HEK293 (cell line): Measurements from ENCODE around the gene LEFTY1.
A peak's percentile ranks its signal among the peaks of the same experiment; 100 is the strongest.

Experiments used
- CTCF ChIA-PET: fragments of 350-600 bp; formaldehyde crosslinking; extraction: SDS; loops from one replicate; lab custom pipeline; 2021; ENCODE audit warnings: antibody characterized with exemption; lab: Yijun Ruan, JAX
- POLR2A ChIA-PET: fragments of 300-600 bp; formaldehyde crosslinking; extraction: SDS; loops from one replicate; lab custom pipeline; 2020; ENCODE audit warnings: antibody characterized with exemption, inconsistent platforms; lab: Yijun Ruan, JAX
- H3K27ac ChIP-seq: fragments of 200-500 bp; sonication (Bioruptor generic); 2 replicates; pipeline ENCODE4 v1.5.1; 2014; ENCODE audit warnings: low read depth, low read length, control low read depth, inconsistent platforms; ENCODE audit errors: extremely low read depth
- H3K36me3 ChIP-seq, 2 experiments: fragments of 200-500 bp in 1 of 2; sonication (Bioruptor generic) in 1 of 2; 1 replicate in 1 of 2; 2 replicates in 1 of 2; pipeline ENCODE4 v1.5.1; 2014 to 2017; ENCODE audit warnings: inconsistent platforms in 2 of 2, low read length in 2 of 2; ENCODE audit not compliant: control insufficient read depth in 2 of 2, insufficient read depth in 1 of 2
- H3K4me1 ChIP-seq: fragments of 200-500 bp; sonication (Bioruptor generic); 2 replicates; pipeline ENCODE4 v1.5.1; 2014; ENCODE audit warnings: mild to moderate bottlenecking, low read length, inconsistent platforms; ENCODE audit not compliant: control insufficient read depth, insufficient read depth
- H3K4me3 ChIP-seq: 2 replicates; pipeline ENCODE4 v1.5.1; 2011; ENCODE audit warnings: low read depth, mild to moderate bottlenecking, control low read depth, low read length, moderate library complexity
- H3K9me3 ChIP-seq: fragments of 200-500 bp; sonication (Bioruptor generic); 2 replicates; pipeline ENCODE4 v1.5.1; 2014; ENCODE audit warnings: low read depth, low read length, inconsistent platforms; ENCODE audit not compliant: control insufficient read depth, insufficient read depth
- FEZF1 ChIP-seq: fragments of 450-650 bp; formaldehyde crosslinking; IDR thresholded peaks from 2 replicates; pipeline ENCODE4 v1.5.1; 2016; ENCODE audit warnings: missing biosample characterization, missing genetic modification characterization
- GLIS1 ChIP-seq: fragments of 450-650 bp; formaldehyde crosslinking; IDR thresholded peaks from 2 replicates; pipeline ENCODE4 v1.5.1; 2016; ENCODE audit warnings: missing biosample characterization, missing genetic modification characterization
- WT1 ChIP-seq: fragments of 450-650 bp; formaldehyde crosslinking; IDR thresholded peaks from 2 replicates; pipeline ENCODE4 v1.5.1; 2016; ENCODE audit warnings: missing biosample characterization, missing genetic modification characterization
- YY1 ChIP-seq: fragments of 450-650 bp; formaldehyde crosslinking; IDR thresholded peaks from 2 replicates; pipeline ENCODE4 v1.5.1; 2018; ENCODE audit warnings: missing biosample characterization, missing genetic modification characterization
- ZBTB1 ChIP-seq: fragments of 450-650 bp; formaldehyde crosslinking; IDR thresholded peaks from 2 replicates; pipeline ENCODE4 v1.5.1; 2016; ENCODE audit warnings: missing biosample characterization, missing genetic modification characterization
- ZNF184 ChIP-seq: fragments of 450-650 bp; IDR thresholded peaks from 2 replicates; pipeline ENCODE4 v1.5.1; 2018; ENCODE audit warnings: missing biosample characterization, mild to moderate bottlenecking, missing genetic modification characterization
- ZNF266 ChIP-seq: fragments of 450-650 bp; formaldehyde crosslinking; IDR thresholded peaks from 2 replicates; pipeline ENCODE4 v1.5.1; 2016; ENCODE audit warnings: missing biosample characterization, missing genetic modification characterization, low read depth
- ZNF423 ChIP-seq: fragments of 450-650 bp; formaldehyde crosslinking; IDR thresholded peaks from 2 replicates; pipeline ENCODE4 v1.5.1; 2016; ENCODE audit warnings: missing biosample characterization, missing genetic modification characterization
- ZNF48 ChIP-seq: fragments of 450-650 bp; formaldehyde crosslinking; IDR thresholded peaks from 2 replicates; pipeline ENCODE4 v1.5.1; 2016; ENCODE audit warnings: missing biosample characterization, missing genetic modification characterization
- ZNF510 ChIP-seq: fragments of 450-650 bp; formaldehyde crosslinking; IDR thresholded peaks from 2 replicates; pipeline ENCODE4 v1.5.1; 2018; ENCODE audit warnings: mild to moderate bottlenecking, missing genetic modification characterization, missing biosample characterization; ENCODE audit not compliant: insufficient replicate concordance
- ZNF521 ChIP-seq: fragments of 450-650 bp; formaldehyde crosslinking; IDR thresholded peaks from 2 replicates; pipeline ENCODE4 v1.5.1; 2017; ENCODE audit warnings: missing biosample characterization, mild to moderate bottlenecking, missing genetic modification characterization
- ZNF629 ChIP-seq: fragments of 450-650 bp; formaldehyde crosslinking; IDR thresholded peaks from 2 replicates; pipeline ENCODE4 v1.5.1; 2017; ENCODE audit warnings: missing biosample characterization, missing genetic modification characterization
- ZNF660 ChIP-seq: fragments of 450-650 bp; IDR thresholded peaks from 2 replicates; pipeline ENCODE4 v1.5.1; 2018; ENCODE audit warnings: missing biosample characterization, mild to moderate bottlenecking, missing genetic modification characterization
- ZNF777 ChIP-seq: fragments of 450-650 bp; formaldehyde crosslinking; IDR thresholded peaks from 2 replicates; pipeline ENCODE4 v1.5.1; 2017; ENCODE audit warnings: missing biosample characterization, missing genetic modification characterization, borderline replicate concordance
- TF ChIP-seq, protein P1 (sequence below): fragments of 450-650 bp; formaldehyde crosslinking; IDR thresholded peaks from 2 replicates; pipeline ENCODE4 v1.5.1; 2016; ENCODE audit warnings: missing biosample characterization, missing genetic modification characterization
- TF ChIP-seq, protein P2 (sequence below): fragments of 450-650 bp; formaldehyde crosslinking; optimal IDR thresholded peaks from 2 replicates; pipeline ENCODE3; 2016; ENCODE audit warnings: missing biosample characterization, mild to moderate bottlenecking, missing genetic modification characterization
- TF ChIP-seq, protein P3 (sequence below): fragments of 450-650 bp; formaldehyde crosslinking; IDR thresholded peaks from 2 replicates; pipeline ENCODE4 v1.5.1; 2017; ENCODE audit warnings: missing biosample characterization, missing genetic modification characterization
- TF ChIP-seq, protein P4 (sequence below): fragments of 450-650 bp; formaldehyde crosslinking; IDR thresholded peaks from 2 replicates; pipeline ENCODE4 v1.5.1; 2016; ENCODE audit warnings: missing biosample characterization, missing genetic modification characterization
- TF ChIP-seq, protein P5 (sequence below): fragments of 450-650 bp; formaldehyde crosslinking; IDR thresholded peaks from 2 replicates; pipeline ENCODE4 v1.5.1; 2016; ENCODE audit warnings: missing biosample characterization, missing genetic modification characterization
- TF ChIP-seq, protein P6 (sequence below): fragments of 450-650 bp; formaldehyde crosslinking; IDR thresholded peaks from 2 replicates; pipeline ENCODE4 v1.5.1; 2017; ENCODE audit warnings: missing biosample characterization, missing genetic modification characterization

LEFTY1 gene

DNA sequence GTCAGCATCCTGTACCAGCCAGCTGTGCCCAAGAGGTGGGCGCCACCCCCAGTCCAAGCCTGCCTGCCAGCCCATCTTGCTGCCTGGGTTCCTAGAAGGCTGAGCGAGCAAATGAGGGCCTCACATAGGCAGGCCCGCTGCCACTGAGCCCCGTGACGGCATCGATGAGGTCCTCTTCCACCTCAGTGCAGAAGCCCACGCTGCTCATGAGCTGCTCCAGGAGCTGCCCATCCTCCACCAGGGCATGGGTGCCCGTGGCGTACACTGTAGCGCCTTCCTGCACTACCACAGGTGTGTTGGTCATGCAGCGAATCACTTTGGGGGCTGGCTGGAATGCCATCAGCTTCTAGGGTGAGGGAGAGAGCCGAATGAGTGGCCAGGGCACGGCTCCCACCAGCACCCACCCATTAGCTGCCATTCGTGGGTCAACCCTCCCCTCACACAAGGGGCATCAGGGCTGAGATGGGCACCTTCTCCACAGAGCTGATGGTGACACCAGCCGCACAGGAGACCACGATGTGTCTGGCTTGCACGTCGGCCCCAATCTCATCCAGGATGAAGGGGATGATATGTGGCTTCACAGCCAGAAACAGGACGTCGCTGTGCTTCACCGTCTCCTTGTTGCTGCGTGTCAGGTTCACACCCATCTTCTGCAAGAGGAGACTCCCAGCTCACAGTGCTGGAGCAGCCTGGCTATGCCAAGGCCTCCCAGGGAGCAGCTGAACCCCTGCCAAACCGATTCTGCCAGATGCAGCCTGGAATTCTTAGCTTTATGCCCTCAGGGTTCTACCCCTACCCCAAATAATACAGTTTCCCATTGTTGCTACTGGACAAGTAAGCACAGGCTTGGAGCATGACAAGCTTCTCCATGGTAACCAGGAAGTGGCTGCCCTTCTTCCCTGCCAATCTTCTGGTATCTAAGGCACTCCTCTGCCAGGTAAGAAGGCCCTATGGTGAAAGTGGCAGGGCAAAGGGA is 33.1 kb upstream of the LEFTY1 start:
- TF ChIP-seq ZNF629 (tag by site-specific recombination) (no peak), GLIS1 (tag by site-specific recombination) (peak; percentile 44), ZNF510 (tag by site-specific recombination) (no peak)
- TF ChIP-seq, protein P1, sequence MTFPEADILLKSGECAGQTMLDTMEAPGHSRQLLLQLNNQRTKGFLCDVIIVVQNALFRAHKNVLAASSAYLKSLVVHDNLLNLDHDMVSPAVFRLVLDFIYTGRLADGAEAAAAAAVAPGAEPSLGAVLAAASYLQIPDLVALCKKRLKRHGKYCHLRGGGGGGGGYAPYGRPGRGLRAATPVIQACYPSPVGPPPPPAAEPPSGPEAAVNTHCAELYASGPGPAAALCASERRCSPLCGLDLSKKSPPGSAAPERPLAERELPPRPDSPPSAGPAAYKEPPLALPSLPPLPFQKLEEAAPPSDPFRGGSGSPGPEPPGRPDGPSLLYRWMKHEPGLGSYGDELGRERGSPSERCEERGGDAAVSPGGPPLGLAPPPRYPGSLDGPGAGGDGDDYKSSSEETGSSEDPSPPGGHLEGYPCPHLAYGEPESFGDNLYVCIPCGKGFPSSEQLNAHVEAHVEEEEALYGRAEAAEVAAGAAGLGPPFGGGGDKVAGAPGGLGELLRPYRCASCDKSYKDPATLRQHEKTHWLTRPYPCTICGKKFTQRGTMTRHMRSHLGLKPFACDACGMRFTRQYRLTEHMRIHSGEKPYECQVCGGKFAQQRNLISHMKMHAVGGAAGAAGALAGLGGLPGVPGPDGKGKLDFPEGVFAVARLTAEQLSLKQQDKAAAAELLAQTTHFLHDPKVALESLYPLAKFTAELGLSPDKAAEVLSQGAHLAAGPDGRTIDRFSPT, result peak; percentile 61; the same call in 1 of the 2 replicates
- TF ChIP-seq, protein P2, sequence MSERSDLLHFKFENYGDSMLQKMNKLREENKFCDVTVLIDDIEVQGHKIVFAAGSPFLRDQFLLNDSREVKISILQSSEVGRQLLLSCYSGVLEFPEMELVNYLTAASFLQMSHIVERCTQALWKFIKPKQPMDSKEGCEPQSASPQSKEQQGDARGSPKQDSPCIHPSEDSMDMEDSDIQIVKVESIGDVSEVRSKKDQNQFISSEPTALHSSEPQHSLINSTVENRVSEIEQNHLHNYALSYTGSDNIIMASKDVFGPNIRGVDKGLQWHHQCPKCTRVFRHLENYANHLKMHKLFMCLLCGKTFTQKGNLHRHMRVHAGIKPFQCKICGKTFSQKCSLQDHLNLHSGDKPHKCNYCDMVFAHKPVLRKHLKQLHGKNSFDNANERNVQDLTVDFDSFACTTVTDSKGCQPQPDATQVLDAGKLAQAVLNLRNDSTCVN (tag by site-specific recombination), result peak; percentile 2
- ChIA-PET POLR2A (interaction anchor here (0.8 to 2.1 kb wide), 4 partner anchors 19 to 77 kb away, joined by 3 to 13 read pairs (median 6); partner anchors contain the start of genes LEFTY2, SDE2 and TMEM63A), CTCF (interaction anchor here (0.6 to 1.8 kb wide), 5 partner anchors 8 to 447 kb away, joined by 3 to 8 read pairs (median 4); no protein-coding TSS in a partner anchor)
- no peaks in the 10 kb centered on the region for H3K9me3 ChIP-seq
- H3K4me3 ChIP-seq, result no peak overlapping the region
- H3K36me3 ChIP-seq, result peaks cover 30 to 58% of the 10 kb centered on the region in 2 experiments
- peaks cover 11% of the 10 kb centered on the region; the same call in 1 of the 2 replicates for H3K4me1 ChIP-seq
- no peak overlapping the region for H3K27ac ChIP-seq

DNA sequence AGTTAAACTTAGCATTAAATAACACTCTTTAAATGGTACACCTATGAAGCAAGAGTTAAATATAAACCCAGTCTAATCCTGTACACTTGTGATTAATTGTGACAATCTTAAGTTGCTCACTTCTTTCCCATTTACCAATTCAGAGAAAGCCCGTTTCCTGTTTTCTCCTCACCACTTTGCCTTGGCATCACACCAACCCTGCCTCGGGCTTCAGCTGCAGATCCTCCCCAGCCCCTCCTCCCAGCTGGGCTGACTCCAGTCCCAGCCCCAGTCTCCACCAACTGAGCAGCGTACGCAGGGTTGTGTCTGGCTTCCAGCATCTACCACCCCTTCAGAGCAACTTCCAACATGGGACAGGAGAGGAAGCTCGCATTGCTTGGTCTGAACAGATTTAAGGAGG is 31.0 kb upstream of the LEFTY1 start:
- peaks cover 30 to 71% of the 10 kb centered on the region in 2 experiments for H3K36me3 ChIP-seq
- H3K27ac ChIP-seq, result 0 out of 2 replicates have a peak overlapping the region, but pooled peaks have one; percentile 20
- ChIA-PET CTCF (interaction anchor here (1.0 to 1.6 kb wide), 4 partner anchors 8 to 445 kb away, joined by 3 to 10 read pairs (median 5); no protein-coding TSS in a partner anchor), POLR2A (interaction anchor here (0.8 to 1.4 kb wide), 2 partner anchors 12 to 37 kb away, joined by 3 to 4 read pairs; partner anchors contain the start of gene TMEM63A)
- no peaks in the 10 kb centered on the region for H3K9me3 ChIP-seq
- H3K4me3 ChIP-seq, result no peak overlapping the region
- peaks cover 11% of the 10 kb centered on the region; the same call in 1 of the 2 replicates for H3K4me1 ChIP-seq
- no peak for TF ChIP-seq ZNF423 (tag by site-specific recombination)
- TF ChIP-seq, protein P3, sequence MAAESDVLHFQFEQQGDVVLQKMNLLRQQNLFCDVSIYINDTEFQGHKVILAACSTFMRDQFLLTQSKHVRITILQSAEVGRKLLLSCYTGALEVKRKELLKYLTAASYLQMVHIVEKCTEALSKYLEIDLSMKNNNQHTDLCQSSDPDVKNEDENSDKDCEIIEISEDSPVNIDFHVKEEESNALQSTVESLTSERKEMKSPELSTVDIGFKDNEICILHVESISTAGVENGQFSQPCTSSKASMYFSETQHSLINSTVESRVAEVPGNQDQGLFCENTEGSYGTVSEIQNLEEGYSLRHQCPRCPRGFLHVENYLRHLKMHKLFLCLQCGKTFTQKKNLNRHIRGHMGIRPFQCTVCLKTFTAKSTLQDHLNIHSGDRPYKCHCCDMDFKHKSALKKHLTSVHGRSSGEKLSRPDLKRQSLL (tag by site-specific recombination), result no peak
- TF ChIP-seq, protein P4, sequence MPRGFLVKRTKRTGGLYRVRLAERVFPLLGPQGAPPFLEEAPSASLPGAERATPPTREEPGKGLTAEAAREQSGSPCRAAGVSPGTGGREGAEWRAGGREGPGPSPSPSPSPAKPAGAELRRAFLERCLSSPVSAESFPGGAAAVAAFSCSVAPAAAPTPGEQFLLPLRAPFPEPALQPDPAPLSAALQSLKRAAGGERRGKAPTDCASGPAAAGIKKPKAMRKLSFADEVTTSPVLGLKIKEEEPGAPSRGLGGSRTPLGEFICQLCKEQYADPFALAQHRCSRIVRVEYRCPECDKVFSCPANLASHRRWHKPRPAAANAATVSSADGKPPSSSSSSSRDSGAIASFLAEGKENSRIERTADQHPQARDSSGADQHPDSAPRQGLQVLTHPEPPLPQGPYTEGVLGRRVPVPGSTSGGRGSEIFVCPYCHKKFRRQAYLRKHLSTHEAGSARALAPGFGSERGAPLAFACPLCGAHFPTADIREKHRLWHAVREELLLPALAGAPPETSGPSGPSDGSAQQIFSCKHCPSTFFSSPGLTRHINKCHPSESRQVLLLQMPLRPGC (tag by site-specific recombination), result no peak
- no peak for TF ChIP-seq ZNF521 (tag by site-specific recombination)
- no peak for TF ChIP-seq ZNF266
- no peak for TF ChIP-seq ZNF660 (tag by site-specific recombination)
- TF ChIP-seq ZNF48 (tag by site-specific recombination), result no peak
- TF ChIP-seq, protein P5, sequence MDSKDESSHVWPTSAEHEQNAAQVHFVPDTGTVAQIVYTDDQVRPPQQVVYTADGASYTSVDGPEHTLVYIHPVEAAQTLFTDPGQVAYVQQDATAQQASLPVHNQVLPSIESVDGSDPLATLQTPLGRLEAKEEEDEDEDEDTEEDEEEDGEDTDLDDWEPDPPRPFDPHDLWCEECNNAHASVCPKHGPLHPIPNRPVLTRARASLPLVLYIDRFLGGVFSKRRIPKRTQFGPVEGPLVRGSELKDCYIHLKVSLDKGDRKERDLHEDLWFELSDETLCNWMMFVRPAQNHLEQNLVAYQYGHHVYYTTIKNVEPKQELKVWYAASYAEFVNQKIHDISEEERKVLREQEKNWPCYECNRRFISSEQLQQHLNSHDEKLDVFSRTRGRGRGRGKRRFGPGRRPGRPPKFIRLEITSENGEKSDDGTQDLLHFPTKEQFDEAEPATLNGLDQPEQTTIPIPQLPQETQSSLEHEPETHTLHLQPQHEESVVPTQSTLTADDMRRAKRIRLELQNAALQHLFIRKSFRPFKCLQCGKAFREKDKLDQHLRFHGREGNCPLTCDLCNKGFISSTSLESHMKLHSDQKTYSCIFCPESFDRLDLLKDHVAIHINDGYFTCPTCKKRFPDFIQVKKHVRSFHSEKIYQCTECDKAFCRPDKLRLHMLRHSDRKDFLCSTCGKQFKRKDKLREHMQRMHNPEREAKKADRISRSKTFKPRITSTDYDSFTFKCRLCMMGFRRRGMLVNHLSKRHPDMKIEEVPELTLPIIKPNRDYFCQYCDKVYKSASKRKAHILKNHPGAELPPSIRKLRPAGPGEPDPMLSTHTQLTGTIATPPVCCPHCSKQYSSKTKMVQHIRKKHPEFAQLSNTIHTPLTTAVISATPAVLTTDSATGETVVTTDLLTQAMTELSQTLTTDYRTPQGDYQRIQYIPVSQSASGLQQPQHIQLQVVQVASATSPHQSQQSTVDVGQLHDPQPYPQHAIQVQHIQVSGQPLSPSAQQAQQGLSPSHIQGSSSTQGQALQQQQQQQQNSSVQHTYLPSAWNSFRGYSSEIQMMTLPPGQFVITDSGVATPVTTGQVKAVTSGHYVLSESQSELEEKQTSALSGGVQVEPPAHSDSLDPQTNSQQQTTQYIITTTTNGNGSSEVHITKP, result peak; percentile 86
- TF ChIP-seq WT1, result peak; percentile 31; the same call in 1 of the 2 replicates
- TF ChIP-seq FEZF1 (tag by site-specific recombination), result peak; percentile 61; the same call in 1 of the 2 replicates
- TF ChIP-seq ZBTB1 (tag by site-specific recombination), result no peak
- TF ChIP-seq YY1 (tag by site-specific recombination), result no peak
- TF ChIP-seq ZNF184 (tag by site-specific recombination), result no peak
- TF ChIP-seq, protein P6, sequence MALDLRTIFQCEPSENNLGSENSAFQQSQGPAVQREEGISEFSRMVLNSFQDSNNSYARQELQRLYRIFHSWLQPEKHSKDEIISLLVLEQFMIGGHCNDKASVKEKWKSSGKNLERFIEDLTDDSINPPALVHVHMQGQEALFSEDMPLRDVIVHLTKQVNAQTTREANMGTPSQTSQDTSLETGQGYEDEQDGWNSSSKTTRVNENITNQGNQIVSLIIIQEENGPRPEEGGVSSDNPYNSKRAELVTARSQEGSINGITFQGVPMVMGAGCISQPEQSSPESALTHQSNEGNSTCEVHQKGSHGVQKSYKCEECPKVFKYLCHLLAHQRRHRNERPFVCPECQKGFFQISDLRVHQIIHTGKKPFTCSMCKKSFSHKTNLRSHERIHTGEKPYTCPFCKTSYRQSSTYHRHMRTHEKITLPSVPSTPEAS (tag by site-specific recombination), result no peak
- no peak for TF ChIP-seq ZNF510 (tag by site-specific recombination)
- no peak for TF ChIP-seq ZNF777 (tag by site-specific recombination)
